ENCODE results near the gene EFTUD2. TPM values are rescaled to one million over a fixed set of nuclear protein-coding genes. Genes with fewer than 3 reads are reported as not detected.

Gene EFTUD2
- total and polyA plus RNA-seq, 2 of the 8 experiments (the other 6 are each of a cell fraction or from before 2014, with no cell fraction given): 118 to 195 TPM

GRCh38 chr17:44910231-44911106 lies 11.2 kb upstream of the EFTUD2 start (continued):
- TF ChIP-seq SP4 (IDR thresholded peaks at IDR 0.05; ENCODE audit: low read length): no peak
- TF ChIP-seq FOSL1 (IDR thresholded peaks at IDR 0.05; ENCODE audit: insufficient read depth, low read depth, low read length): no peak
- no peak for TF ChIP-seq POLR2AphosphoS5 (IDR thresholded peaks at IDR 0.05; ENCODE audit: low read depth, low read length)
- no peak for TF ChIP-seq ASH2L (IDR thresholded peaks at IDR 0.05; ENCODE audit: low read length)
